ENCODE results near the gene CDK8. TPM values are rescaled to one million over a fixed set of nuclear protein-coding genes. Genes with fewer than 3 reads are reported as not detected.

Gene CDK8
- total RNA-seq, 1 donor from 2014 or later, result 18.2 TPM

DNA sequence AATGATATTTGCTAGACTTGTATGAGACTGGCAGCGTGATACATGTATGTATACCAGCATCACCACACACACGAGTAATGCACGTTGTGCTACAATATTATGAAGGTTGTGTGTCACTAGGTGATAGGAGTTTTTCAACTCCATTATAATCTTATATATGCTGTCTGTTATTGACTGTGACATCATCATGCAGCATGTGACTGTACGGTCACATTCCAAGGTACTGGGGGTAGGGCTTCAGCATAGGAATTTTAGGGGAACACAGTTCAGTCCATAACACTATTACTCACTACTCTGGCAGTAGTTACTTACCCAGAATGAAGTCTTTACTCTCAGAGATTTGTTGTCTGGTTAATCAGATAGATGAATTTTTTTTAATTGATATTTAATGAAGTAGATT is 91.1 kb downstream of the CDK8 start:
- H3K36me3 Mint-ChIP-seq (ENCODE audit: low read depth), result no peaks in the 10 kb centered on the region
- H3K9me3 Mint-ChIP-seq (ENCODE audit: low read depth), result no peaks in the 10 kb centered on the region
- H3K27me3 Mint-ChIP-seq (ENCODE audit: low read depth), result no peaks in the 10 kb centered on the region
- H3K4me3 Mint-ChIP-seq (ENCODE audit: unreplicated experiment), result no peak overlapping the region
- no peak for DNase-seq (ENCODE audit: low spot score)
- H3K27ac Mint-ChIP-seq (ENCODE audit: unreplicated experiment), result no peak overlapping the region
- TF ChIP-seq, protein P1, sequence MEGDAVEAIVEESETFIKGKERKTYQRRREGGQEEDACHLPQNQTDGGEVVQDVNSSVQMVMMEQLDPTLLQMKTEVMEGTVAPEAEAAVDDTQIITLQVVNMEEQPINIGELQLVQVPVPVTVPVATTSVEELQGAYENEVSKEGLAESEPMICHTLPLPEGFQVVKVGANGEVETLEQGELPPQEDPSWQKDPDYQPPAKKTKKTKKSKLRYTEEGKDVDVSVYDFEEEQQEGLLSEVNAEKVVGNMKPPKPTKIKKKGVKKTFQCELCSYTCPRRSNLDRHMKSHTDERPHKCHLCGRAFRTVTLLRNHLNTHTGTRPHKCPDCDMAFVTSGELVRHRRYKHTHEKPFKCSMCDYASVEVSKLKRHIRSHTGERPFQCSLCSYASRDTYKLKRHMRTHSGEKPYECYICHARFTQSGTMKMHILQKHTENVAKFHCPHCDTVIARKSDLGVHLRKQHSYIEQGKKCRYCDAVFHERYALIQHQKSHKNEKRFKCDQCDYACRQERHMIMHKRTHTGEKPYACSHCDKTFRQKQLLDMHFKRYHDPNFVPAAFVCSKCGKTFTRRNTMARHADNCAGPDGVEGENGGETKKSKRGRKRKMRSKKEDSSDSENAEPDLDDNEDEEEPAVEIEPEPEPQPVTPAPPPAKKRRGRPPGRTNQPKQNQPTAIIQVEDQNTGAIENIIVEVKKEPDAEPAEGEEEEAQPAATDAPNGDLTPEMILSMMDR (IDR thresholded peaks at IDR 0.05), result no peak
- peaks cover 6% of the 10 kb centered on the region for H3K4me1 Mint-ChIP-seq (ENCODE audit: low read depth)

DNA sequence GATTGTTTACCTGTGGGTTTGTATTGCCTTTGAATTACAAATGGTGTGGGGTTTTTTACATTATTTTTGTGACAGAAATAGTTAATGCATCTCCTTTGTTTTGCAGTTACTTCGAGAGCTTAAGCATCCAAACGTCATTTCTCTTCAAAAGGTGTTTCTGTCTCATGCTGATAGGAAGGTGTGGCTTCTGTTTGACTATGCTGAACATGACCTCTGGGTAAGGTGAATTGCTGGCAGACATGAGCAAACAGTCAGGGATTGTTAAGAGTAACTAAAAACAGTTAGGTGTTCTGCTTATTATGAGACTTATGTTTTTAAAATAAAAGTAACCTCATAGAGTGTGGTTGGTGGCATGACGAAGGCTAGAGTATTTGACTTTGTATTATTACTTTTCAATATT is 95.0 kb downstream of the CDK8 start:
- H3K27me3 Mint-ChIP-seq (ENCODE audit: low read depth), result no peaks in the 10 kb centered on the region
- no peaks in the 10 kb centered on the region for H3K9me3 Mint-ChIP-seq (ENCODE audit: low read depth)
- no peak overlapping the region for H3K27ac Mint-ChIP-seq (ENCODE audit: unreplicated experiment)
- no peak overlapping the region for H3K4me3 Mint-ChIP-seq (ENCODE audit: unreplicated experiment)
- no peaks in the 10 kb centered on the region for H3K4me1 Mint-ChIP-seq (ENCODE audit: low read depth)
- H3K36me3 Mint-ChIP-seq (ENCODE audit: low read depth), result peaks cover 2% of the 10 kb centered on the region
- no peak for DNase-seq (ENCODE audit: low spot score)
- TF ChIP-seq, protein P1 (IDR thresholded peaks at IDR 0.05), result no peak

DNA sequence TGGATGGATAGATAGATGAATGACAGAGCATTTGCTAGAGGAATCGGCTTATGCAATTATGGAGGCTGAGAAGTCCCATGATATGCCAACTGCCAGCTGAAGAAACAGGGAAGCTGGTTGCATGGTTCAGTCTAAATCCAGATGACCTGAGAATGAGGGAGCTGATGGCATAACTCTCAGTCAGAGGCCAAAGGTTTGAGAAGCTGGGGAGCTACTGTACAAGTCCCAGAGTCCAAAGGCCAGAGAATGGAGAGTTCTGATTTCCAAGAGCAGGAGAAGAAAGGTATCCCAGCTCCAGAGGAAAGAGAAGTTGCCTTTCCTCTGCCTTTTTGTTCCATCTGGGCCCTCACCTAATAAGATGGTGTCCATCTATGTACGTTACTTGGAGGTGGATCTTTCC is 108.3 kb downstream of the CDK8 start:
- H3K27ac Mint-ChIP-seq (ENCODE audit: unreplicated experiment), result no peak overlapping the region
- peaks cover 10% of the 10 kb centered on the region for H3K36me3 Mint-ChIP-seq (ENCODE audit: low read depth)
- H3K9me3 Mint-ChIP-seq (ENCODE audit: low read depth), result no peaks in the 10 kb centered on the region
- H3K4me3 Mint-ChIP-seq (ENCODE audit: unreplicated experiment), result no peak overlapping the region
- TF ChIP-seq, protein P1 (IDR thresholded peaks at IDR 0.05), result no peak
- DNase-seq (ENCODE audit: low spot score), result no peak
- no peaks in the 10 kb centered on the region for H3K4me1 Mint-ChIP-seq (ENCODE audit: low read depth)
- no peaks in the 10 kb centered on the region for H3K27me3 Mint-ChIP-seq (ENCODE audit: low read depth)

DNA sequence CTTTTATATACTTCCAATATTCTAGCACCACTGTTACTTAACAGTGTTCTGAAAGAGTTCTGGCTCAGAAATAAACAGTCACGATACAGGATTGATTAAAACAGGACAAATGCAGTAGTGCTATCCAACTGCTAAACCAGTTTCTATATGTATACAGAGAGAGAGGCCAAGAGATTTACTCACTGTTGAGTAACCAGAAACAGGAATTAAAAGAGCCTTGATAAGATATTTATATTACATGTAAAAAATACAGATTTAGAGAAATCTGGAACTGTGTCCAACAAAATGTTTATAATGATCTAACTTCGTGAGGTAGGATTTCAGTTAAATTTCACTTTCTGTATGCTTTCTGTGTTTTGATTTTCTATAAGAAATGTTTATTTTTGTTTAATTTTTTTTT is 116.6 kb downstream of the CDK8 start:
- TF ChIP-seq, protein P1 (IDR thresholded peaks at IDR 0.05), result no peak
- Mint-ChIP-seq H3K9me3 (ENCODE audit: low read depth) (no peaks in the 10 kb centered on the region), H3K4me3 (ENCODE audit: unreplicated experiment) (no peak overlapping the region), H3K27me3 (ENCODE audit: low read depth) (no peaks in the 10 kb centered on the region), H3K27ac (ENCODE audit: unreplicated experiment) (no peak overlapping the region), H3K4me1 (ENCODE audit: low read depth) (no peaks in the 10 kb centered on the region), H3K36me3 (ENCODE audit: low read depth) (peaks cover 7% of the 10 kb centered on the region)
- DNase-seq (ENCODE audit: low spot score), result no peak

DNA sequence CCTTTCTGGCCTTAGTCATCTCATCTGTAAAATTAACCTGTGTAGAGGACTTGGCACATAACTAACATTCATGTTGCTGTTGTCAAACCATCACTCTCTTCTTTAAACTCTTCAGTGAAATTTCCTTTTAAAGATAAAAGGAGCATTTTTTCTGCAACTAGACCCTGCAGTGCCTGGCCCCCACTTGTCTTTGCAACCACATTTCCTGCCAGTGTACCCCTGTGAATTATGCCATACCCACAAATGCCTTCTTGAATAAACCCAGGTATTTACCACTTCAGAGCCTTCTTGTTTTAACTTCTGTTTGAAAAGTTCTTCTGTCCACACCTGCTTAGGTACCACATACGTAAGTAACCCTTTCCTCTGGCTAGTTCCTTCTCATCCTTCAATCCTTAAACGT is 118.8 kb downstream of the CDK8 start:
- TF ChIP-seq, protein P1 (IDR thresholded peaks at IDR 0.05), result no peak
- H3K27me3 Mint-ChIP-seq (ENCODE audit: low read depth), result no peaks in the 10 kb centered on the region
- H3K36me3 Mint-ChIP-seq (ENCODE audit: low read depth), result peaks cover 6% of the 10 kb centered on the region
- DNase-seq (ENCODE audit: low spot score), result no peak
- no peaks in the 10 kb centered on the region for H3K9me3 Mint-ChIP-seq (ENCODE audit: low read depth)
- H3K4me1 Mint-ChIP-seq (ENCODE audit: low read depth), result no peaks in the 10 kb centered on the region
- no peak overlapping the region for H3K4me3 Mint-ChIP-seq (ENCODE audit: unreplicated experiment)
- no peak overlapping the region for H3K27ac Mint-ChIP-seq (ENCODE audit: unreplicated experiment)
